K562 (cell line): ENCODE data around the gene CNR2. TPM values are rescaled to one million over a fixed set of nuclear protein-coding genes. Genes with fewer than 3 reads are reported as not detected.

ENCODE experiments used
- BRCA1 ChIP-seq, 2 experiments: fragments of 450-650 bp in 1 of 2; sonication (generic) in 1 of 2; formaldehyde crosslinking in 1 of 2; IDR thresholded peaks; 2 replicates each; pipeline versions ENCODE4 v1.5.0 to v1.6.1; 2017 to 2020; ENCODE audit warnings: mild to moderate bottlenecking in 1 of 2, missing genetic modification reagents in 1 of 2
- CBFA2T2 ChIP-seq: fragments of 450-650 bp; conservative IDR thresholded peaks from 2 replicates; pipeline ENCODE4 v1.6.1; 2017; ENCODE audit warnings: mild to moderate bottlenecking
- CBFA2T3 ChIP-seq: fragments of 450-650 bp; IDR thresholded peaks from 2 replicates; pipeline ENCODE4 v1.6.1; 2017
- ETV1 ChIP-seq: fragments of 450-650 bp; conservative IDR thresholded peaks from 2 replicates; pipeline ENCODE4 v1.6.1; 2016; ENCODE audit warnings: missing genetic modification characterization, control low read depth, low read depth, missing compliant biosample characterization
- HINFP ChIP-seq: fragments of 450-650 bp; conservative IDR thresholded peaks from 2 replicates; pipeline ENCODE4 v1.6.1; 2016; ENCODE audit warnings: missing genetic modification characterization, low read depth, mild to moderate bottlenecking, control low read depth, missing compliant biosample characterization
- HMGXB4 ChIP-seq: sonication (generic); formaldehyde crosslinking; IDR thresholded peaks from 2 replicates; pipeline ENCODE4 v1.8.1; 2023; ENCODE audit warnings: mild to moderate bottlenecking, missing genetic modification reagents
- PTTG1 ChIP-seq: fragments of 450-650 bp; IDR thresholded peaks from 2 replicates; pipeline ENCODE4 v1.6.1; 2016; ENCODE audit warnings: low read depth, mild to moderate bottlenecking, missing genetic modification characterization, missing compliant biosample characterization
- RAD21 ChIP-seq, 2 experiments: fragments of 250-450 bp in 1 of 2; fragments of 450-650 bp in 1 of 2; sonication (Bioruptor Pico) in 1 of 2; formaldehyde crosslinking in 1 of 2; IDR thresholded peaks in 1 of 2; conservative IDR thresholded peaks in 1 of 2; 2 replicates each; pipeline versions ENCODE4 v1.4.0 to v1.8.0; 2020 to 2022; ENCODE audit warnings: mild to moderate bottlenecking in 2 of 2, moderate library complexity in 1 of 2
- SMARCA5 ChIP-seq: fragments of 450-650 bp; IDR thresholded peaks from 2 replicates; pipeline ENCODE4 v1.6.1; 2016
- SRSF1 ChIP-seq: fragments of 200-400 bp; formaldehyde crosslinking; IDR thresholded peaks from 2 replicates; pipeline ENCODE4 v1.6.1; 2017; ENCODE audit warnings: mild to moderate bottlenecking, low read depth, low read length, moderate library complexity
- ZBTB17 ChIP-seq: fragments of 450-650 bp; formaldehyde crosslinking; IDR thresholded peaks from 2 replicates; pipeline ENCODE4 v1.4.0; 2020; ENCODE audit warnings: mild to moderate bottlenecking
- ZFP91 ChIP-seq: sonication (generic); formaldehyde crosslinking; IDR thresholded peaks from 2 replicates; pipeline ENCODE4 v1.8.0; 2022; ENCODE audit warnings: mild to moderate bottlenecking, missing genetic modification reagents
- ZNF133 ChIP-seq: fragments of 250-450 bp; sonication (Bioruptor Pico); IDR thresholded peaks from 2 replicates; pipeline ENCODE4 v1.4.0; 2020; ENCODE audit warnings: mild to moderate bottlenecking
- ZNF232 ChIP-seq: sonication (generic); formaldehyde crosslinking; IDR thresholded peaks from 2 replicates; pipeline ENCODE4 v1.8.0; 2022; ENCODE audit warnings: mild to moderate bottlenecking, missing genetic modification reagents
- ZNF589 ChIP-seq: fragments of 200-800 bp; sonication (Bioruptor generic); IDR thresholded peaks from 2 replicates; pipeline ENCODE4 v1.6.1; 2016; ENCODE audit warnings: low read depth, missing genetic modification characterization, missing compliant biosample characterization
- polyA plus RNA-seq, 8 experiments: library from polyadenylated mRNA; depleted of rRNA in 4 of 8; stranded (reverse) in 5 of 8; unstranded in 3 of 8; fragments of >200 nt; fragmentation: Nextera tagmentation in 2 of 8; fragmentation: Illumina TruSeq in 1 of 8; extraction: Ambion mirVana in 2 of 8; extraction: Trizol in 1 of 8; gene quantifications; 2 replicates each; pipeline versions ENCODE4 v1.2.1 to v1.2.3, GENCODE V29; 2011 to 2014; ENCODE audit warnings: inconsistent platforms in 1 of 8, missing spikeins in 1 of 8
- total RNA-seq, 7 experiments: library from RNA; depleted of rRNA in 6 of 7; stranded (reverse); fragments of >200 nt in 6 of 7; fragmentation: Illumina TruSeq in 2 of 7; extraction: Trizol in 2 of 7; gene quantifications; 2 replicates each; pipeline versions ENCODE4 v1.2.1 to v1.2.3, GENCODE V29; 2011 to 2021; ENCODE audit warnings: low replicate concordance in 1 of 7
- TF ChIP-seq, protein P1 (sequence below): fragments of 250-450 bp; sonication (Bioruptor Pico); IDR thresholded peaks from 2 replicates; pipeline ENCODE4 v1.8.0; 2022; ENCODE audit warnings: moderate library complexity, mild to moderate bottlenecking, inconsistent platforms
- TF ChIP-seq, protein P2 (sequence below): fragments of 450-650 bp; IDR thresholded peaks from 2 replicates; pipeline ENCODE4 v1.6.1; 2017; ENCODE audit warnings: antibody characterized with exemption, mild to moderate bottlenecking

CNR2 gene
- total and polyA plus RNA-seq, 9 of the 15 experiments (the other 6 are each of a cell fraction or from before 2014, with no cell fraction given): not detected

DNA sequence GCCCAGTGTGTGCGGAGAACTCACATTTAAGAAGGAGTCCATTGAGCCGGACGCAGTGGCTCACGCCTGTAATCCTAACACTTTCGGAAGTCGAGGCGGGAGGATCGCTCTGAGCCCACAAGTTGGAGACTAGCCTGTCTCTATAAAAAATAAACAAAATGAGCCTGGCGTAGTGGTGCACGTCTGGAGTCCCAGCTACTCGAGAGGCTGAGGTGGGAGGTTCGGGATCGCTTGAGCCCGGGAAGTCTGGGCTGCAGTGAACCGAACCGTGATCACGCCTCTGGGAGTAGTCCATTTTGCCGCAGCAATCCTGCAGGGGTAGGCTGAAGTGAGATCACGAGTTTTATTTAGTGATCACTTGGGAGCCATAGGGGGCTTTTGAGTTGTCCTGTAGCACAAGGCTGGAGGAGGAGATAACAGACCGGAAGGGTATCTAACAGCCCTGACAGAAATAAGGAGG is 44.6 kb downstream of the CNR2 start (continued):
- TF ChIP-seq HMGXB4 (CRISPR knock-in tag) (no peak), ZNF133 (CRISPR knock-in tag) (no peak), CBFA2T2 (0 out of 2 replicates have a peak, but pooled peaks have one; percentile 15), CBFA2T3 (peak; percentile 60; the same call in 1 of the 2 replicates), SRSF1 (no peak), SMARCA5 (no peak; the same call in 1 of the 2 replicates), ZFP91 (CRISPR knock-in tag) (no peak), PTTG1 (tag) (no peak), HINFP (no peak), ZNF232 (CRISPR knock-in tag) (no peak), ZBTB17 (no peak), ETV1 (no peak; the same call in 1 of the 2 replicates), ZNF589 (CRISPR knock-in tag) (no peak), RAD21 (CRISPR knock-in tag; conservative IDR thresholded peaks at IDR 0.05 in 1 of 2, IDR thresholded peaks at IDR 0.05 in 1 of 2) (0 out of 4 replicates have a peak, but pooled peaks of 1 of the 2 experiments have one; percentile 0), BRCA1 (IDR thresholded peaks at IDR 0.05) (no peak), BRCA1 (CRISPR knock-in tag; IDR thresholded peaks at IDR 0.05) (no peak)
- TF ChIP-seq, protein P1, sequence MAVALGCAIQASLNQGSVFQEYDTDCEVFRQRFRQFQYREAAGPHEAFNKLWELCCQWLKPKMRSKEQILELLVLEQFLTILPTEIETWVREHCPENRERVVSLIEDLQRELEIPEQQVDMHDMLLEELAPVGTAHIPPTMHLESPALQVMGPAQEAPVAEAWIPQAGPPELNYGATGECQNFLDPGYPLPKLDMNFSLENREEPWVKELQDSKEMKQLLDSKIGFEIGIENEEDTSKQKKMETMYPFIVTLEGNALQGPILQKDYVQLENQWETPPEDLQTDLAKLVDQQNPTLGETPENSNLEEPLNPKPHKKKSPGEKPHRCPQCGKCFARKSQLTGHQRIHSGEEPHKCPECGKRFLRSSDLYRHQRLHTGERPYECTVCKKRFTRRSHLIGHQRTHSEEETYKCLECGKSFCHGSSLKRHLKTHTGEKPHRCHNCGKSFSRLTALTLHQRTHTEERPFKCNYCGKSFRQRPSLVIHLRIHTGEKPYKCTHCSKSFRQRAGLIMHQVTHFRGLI (CRISPR knock-in tag): 0 out of 2 replicates have a peak, but pooled peaks have one; percentile 10
- TF ChIP-seq, protein P2, sequence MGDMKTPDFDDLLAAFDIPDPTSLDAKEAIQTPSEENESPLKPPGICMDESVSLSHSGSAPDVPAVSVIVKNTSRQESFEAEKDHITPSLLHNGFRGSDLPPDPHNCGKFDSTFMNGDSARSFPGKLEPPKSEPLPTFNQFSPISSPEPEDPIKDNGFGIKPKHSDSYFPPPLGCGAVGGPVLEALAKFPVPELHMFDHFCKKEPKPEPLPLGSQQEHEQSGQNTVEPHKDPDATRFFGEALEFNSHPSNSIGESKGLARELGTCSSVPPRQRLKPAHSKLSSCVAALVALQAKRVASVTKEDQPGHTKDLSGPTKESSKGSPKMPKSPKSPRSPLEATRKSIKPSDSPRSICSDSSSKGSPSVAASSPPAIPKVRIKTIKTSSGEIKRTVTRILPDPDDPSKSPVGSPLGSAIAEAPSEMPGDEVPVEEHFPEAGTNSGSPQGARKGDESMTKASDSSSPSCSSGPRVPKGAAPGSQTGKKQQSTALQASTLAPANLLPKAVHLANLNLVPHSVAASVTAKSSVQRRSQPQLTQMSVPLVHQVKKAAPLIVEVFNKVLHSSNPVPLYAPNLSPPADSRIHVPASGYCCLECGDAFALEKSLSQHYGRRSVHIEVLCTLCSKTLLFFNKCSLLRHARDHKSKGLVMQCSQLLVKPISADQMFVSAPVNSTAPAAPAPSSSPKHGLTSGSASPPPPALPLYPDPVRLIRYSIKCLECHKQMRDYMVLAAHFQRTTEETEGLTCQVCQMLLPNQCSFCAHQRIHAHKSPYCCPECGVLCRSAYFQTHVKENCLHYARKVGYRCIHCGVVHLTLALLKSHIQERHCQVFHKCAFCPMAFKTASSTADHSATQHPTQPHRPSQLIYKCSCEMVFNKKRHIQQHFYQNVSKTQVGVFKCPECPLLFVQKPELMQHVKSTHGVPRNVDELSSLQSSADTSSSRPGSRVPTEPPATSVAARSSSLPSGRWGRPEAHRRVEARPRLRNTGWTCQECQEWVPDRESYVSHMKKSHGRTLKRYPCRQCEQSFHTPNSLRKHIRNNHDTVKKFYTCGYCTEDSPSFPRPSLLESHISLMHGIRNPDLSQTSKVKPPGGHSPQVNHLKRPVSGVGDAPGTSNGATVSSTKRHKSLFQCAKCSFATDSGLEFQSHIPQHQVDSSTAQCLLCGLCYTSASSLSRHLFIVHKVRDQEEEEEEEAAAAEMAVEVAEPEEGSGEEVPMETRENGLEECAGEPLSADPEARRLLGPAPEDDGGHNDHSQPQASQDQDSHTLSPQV: no peak
